SK-N-SH (cell line): ENCODE results near the gene FAM227A. TPM values are rescaled to one million over a fixed set of nuclear protein-coding genes. Genes with fewer than 3 reads are reported as not detected.
"Not testable (repeated sequence)": the region's sequence is repeated elsewhere in the genome, so short reads cannot be mapped to it uniquely, and the experiment has no call there.

Experiments
- CTCF ChIA-PET: fragments of 300-600, 350-600 bp; formaldehyde crosslinking; extraction: SDS; loops from one replicate; lab custom pipeline; 2021; lab: Yijun Ruan, JAX
- POLR2A ChIA-PET: fragments of 350-600 bp; sonication (Branson Sonifier 250); formaldehyde crosslinking; extraction: SDS; loops from one replicate; lab custom pipeline; 2020; ENCODE audit warnings: antibody characterized with exemption, inconsistent platforms; lab: Yijun Ruan, JAX
- DNase-seq: peaks from one replicate; pipeline ENCODE4 v3.0.0; 2012
- H2AFZ ChIP-seq: fragments of 200-600 bp; sonication (generic); 2 replicates; pipeline ENCODE4 v1.8.1; 2016; ENCODE audit warnings: antibody characterized with exemption, mild to moderate bottlenecking, low read depth
- H3F3A ChIP-seq: fragments of 200-600 bp; sonication (generic); replicated peaks from 2 replicates; pipeline ENCODE3; 2016; ENCODE audit warnings: antibody characterized with exemption, mild to moderate bottlenecking; ENCODE audit not compliant: insufficient read depth
- H3K27ac ChIP-seq, 2 experiments: fragments of 200-500 bp in 1 of 2; fragments of 200-600 bp in 1 of 2; sonication (Bioruptor generic) in 1 of 2; sonication (generic), shearing (Covaris generic) in 1 of 2; 2 replicates each; pipeline versions ENCODE4 v1.5.1 to v1.6.1; 2014 to 2016; ENCODE audit warnings: low read depth in 2 of 2, inconsistent platforms in 1 of 2, low read length in 1 of 2, mild to moderate bottlenecking in 1 of 2, mixed read lengths in 1 of 2
- H3K27me3 ChIP-seq: fragments of 200-600 bp; sonication (generic), shearing (Covaris generic); 2 replicates; pipeline ENCODE4 v1.6.1; 2016; ENCODE audit warnings: mixed run types; ENCODE audit not compliant: insufficient read depth
- H3K36me3 ChIP-seq, 2 experiments: fragments of 200-500 bp in 1 of 2; fragments of 200-600 bp in 1 of 2; sonication (Bioruptor generic) in 1 of 2; sonication (generic) in 1 of 2; replicated peaks in 1 of 2; 2 replicates each; pipeline versions ENCODE3 to v1.5.1; 2014 to 2016; ENCODE audit warnings: low read length in 1 of 2, mild to moderate bottlenecking in 1 of 2; ENCODE audit not compliant: insufficient read depth in 2 of 2, control insufficient read depth in 1 of 2
- H3K4me1 ChIP-seq, 2 experiments: fragments of 200-500 bp in 1 of 2; fragments of 200-600 bp in 1 of 2; sonication (Bioruptor generic) in 1 of 2; sonication (generic), shearing (Covaris generic) in 1 of 2; 2 replicates each; pipeline versions ENCODE4 v1.5.1 to v1.6.1; 2014 to 2016; ENCODE audit warnings: low read depth in 1 of 2, low read length in 1 of 2, mixed run types in 1 of 2; ENCODE audit not compliant: insufficient read depth in 2 of 2, control insufficient read depth in 1 of 2
- H3K4me2 ChIP-seq: fragments of 200-600 bp; sonication (generic), shearing (Covaris generic); 2 replicates; pipeline ENCODE4 v1.6.1; 2017; ENCODE audit warnings: mixed run types
- H3K4me3 ChIP-seq, 2 experiments: fragments of 200-500 bp in 1 of 2; fragments of 200-600 bp in 1 of 2; sonication (Bioruptor generic) in 1 of 2; sonication (generic), shearing (Covaris generic) in 1 of 2; 2 replicates each; pipeline versions ENCODE4 v1.5.1 to v1.8.1; 2014 to 2016; ENCODE audit warnings: low read depth in 2 of 2, inconsistent platforms in 1 of 2, low read length in 1 of 2, mild to moderate bottlenecking in 1 of 2, mixed read lengths in 1 of 2, moderate library complexity in 1 of 2
- H3K79me2 ChIP-seq: fragments of 200-600 bp; sonication (generic); 2 replicates; pipeline ENCODE4 v1.8.1; 2017; ENCODE audit warnings: mild to moderate bottlenecking; ENCODE audit not compliant: insufficient read depth
- H3K9ac ChIP-seq: fragments of 200-600 bp; sonication (generic); 2 replicates; pipeline ENCODE4 v1.6.1; 2017; ENCODE audit warnings: mixed run types
- H3K9me2 ChIP-seq: fragments of 200-600 bp; sonication (generic); 2 replicates; pipeline ENCODE4 v1.6.1; 2017; ENCODE audit warnings: mixed run types
- H3K9me3 ChIP-seq: fragments of 200-600 bp; sonication (generic); 2 replicates; pipeline ENCODE4 v1.6.1; 2017; ENCODE audit warnings: mixed run types, mild to moderate bottlenecking, moderate library complexity
- H4K20me1 ChIP-seq: fragments of 200-600 bp; sonication (generic); 2 replicates; pipeline ENCODE4 v1.6.1; 2017; ENCODE audit warnings: mild to moderate bottlenecking, mixed run types; ENCODE audit not compliant: insufficient read depth
- IRF3 ChIP-seq: fragments of 150-350 bp; IDR thresholded peaks from 2 replicates; pipeline ENCODE4 v1.6.1; 2016; ENCODE audit warnings: mild to moderate bottlenecking, low read depth, low read length
- NFIC ChIP-seq: IDR thresholded peaks from 2 replicates; pipeline ENCODE4 v1.4.0; 2012; ENCODE audit warnings: borderline replicate concordance
- NRF1 ChIP-seq: IDR thresholded peaks from 2 replicates; pipeline ENCODE4 v1.6.1; 2012; ENCODE audit warnings: low read depth, mild to moderate bottlenecking, low read length
- RXRA ChIP-seq: IDR thresholded peaks from 2 replicates; pipeline ENCODE4 v1.4.0; 2012; ENCODE audit warnings: low read depth, mild to moderate bottlenecking, borderline replicate concordance
- SMC3 ChIP-seq: IDR thresholded peaks from 2 replicates; pipeline ENCODE4 v1.6.1; 2012; ENCODE audit warnings: low read depth, low read length, improper control_type of control experiment
- TEAD4 ChIP-seq: IDR thresholded peaks from 2 replicates; pipeline ENCODE4 v1.4.0; 2012; ENCODE audit warnings: mild to moderate bottlenecking, borderline replicate concordance; ENCODE audit not compliant: insufficient read depth
- USF2 ChIP-seq: fragments of 150-350 bp; IDR thresholded peaks from 2 replicates; pipeline ENCODE4 v1.6.1; 2017; ENCODE audit warnings: antibody characterized with exemption, low read length, low read depth, borderline replicate concordance
- WGBS: methylation state at CpG from one replicate; pipeline ENCODE4 v1.1.6; 2017; ENCODE audit warnings: low lambda C conversion rate; 5-methylcytosine and 5-hydroxymethylcytosine counted together
- polyA plus RNA-seq, 3 experiments: library from polyadenylated mRNA; depleted of rRNA; stranded (reverse); fragments of >200 nt; gene quantifications; 2 replicates each; pipeline ENCODE4 v1.2.3, GENCODE V29; 2012

Gene FAM227A
- polyA plus RNA-seq, 1 of the 3 experiments (the other 2 are of a cell fraction) = 1.2 TPM

- H3K79me2 ChIP-seq = no peaks in the 10 kb centered on the region
- no peak for TF ChIP-seq SMC3
- no peak for TF ChIP-seq NRF1
- no peak for TF ChIP-seq IRF3
- no peak for TF ChIP-seq RXRA
- no peak for TF ChIP-seq NFIC
- TF ChIP-seq USF2 = no peak
- 92% methylated on average over 7 of the region's 10 CpGs for WGBS
These were observed 56.7 kb downstream of the FAM227A start for GRCh38 chr22:38599466-38599865.

GRCh38 chr22:38582923-38583322 lies 73.3 kb downstream of the FAM227A start:
- CTCF ChIA-PET = interaction anchor here (0.9 kb wide), 1 partner anchor 11 kb away, joined by 3 read pairs; no protein-coding TSS in a partner anchor
- H3K27me3 ChIP-seq, H3K4me1 ChIP-seq, H3K9ac ChIP-seq, H3K9me2 ChIP-seq, POLR2A ChIA-PET, H2AFZ ChIP-seq, H3K36me3 ChIP-seq, H3K4me2 ChIP-seq, H3K4me3 ChIP-seq, H3K79me2 ChIP-seq, DNase-seq, H3F3A ChIP-seq, H4K20me1 ChIP-seq, H3K27ac ChIP-seq, H3K9me3 ChIP-seq: not testable (repeated sequence)
- WGBS = 94% methylated on average over 2 of the region's 3 CpGs

More at GRCh38 chr22:38599466-38599865, 56.7 kb downstream of the FAM227A start:
- Histone ChIP-seq H3K9ac (no peak overlapping the region), H2AFZ (no peak overlapping the region), H3K27ac (no peak overlapping the region), H3K4me3 (no peak overlapping the region), H3K36me3 (no peaks in the 10 kb centered on the region), H3K9me3 (no peaks in the 10 kb centered on the region), H3K9me2 (no peaks in the 10 kb centered on the region), H3F3A (no peaks in the 10 kb centered on the region), H3K27me3 (no peaks in the 10 kb centered on the region), H3K4me1 (no peaks in the 10 kb centered on the region), H3K4me2 (no peak overlapping the region), H4K20me1 (no peaks in the 10 kb centered on the region)
- ChIA-PET POLR2A (no interaction called here), CTCF (no interaction called here)
- no peak for DNase-seq

GRCh38 chr22:38578505-38578904 lies 77.7 kb downstream of the FAM227A start:
- CTCF ChIA-PET = no interaction called here
- H3K4me1 ChIP-seq = no peaks in the 10 kb centered on the region; a peak in 1 of 4 replicates
- no peaks in the 10 kb centered on the region for H3F3A ChIP-seq
- H3K27me3 ChIP-seq = no peaks in the 10 kb centered on the region
- H3K9me3 ChIP-seq = no peaks in the 10 kb centered on the region
- H4K20me1 ChIP-seq = no peaks in the 10 kb centered on the region
- H2AFZ ChIP-seq = no peak overlapping the region
- no peaks in the 10 kb centered on the region for H3K79me2 ChIP-seq
- no peak overlapping the region for H3K27ac ChIP-seq
- 77% methylated on average over 5 of the region's 5 CpGs for WGBS
- no peak overlapping the region for H3K9ac ChIP-seq
- POLR2A ChIA-PET = no interaction called here
- no peak for DNase-seq
- H3K36me3 ChIP-seq = no peaks in the 10 kb centered on the region
- no peak for TF ChIP-seq TEAD4
- TF ChIP-seq NFIC = no peak
- no peak overlapping the region for H3K4me3 ChIP-seq
- H3K9me2 ChIP-seq = no peaks in the 10 kb centered on the region
- H3K4me2 ChIP-seq = no peak overlapping the region
